SK-N-SH (cell line): ENCODE measurements around the gene NEK7. TPM values are rescaled to one million over a fixed set of nuclear protein-coding genes. Genes with fewer than 3 reads are reported as not detected.
A peak's percentile ranks its signal among the peaks of the same experiment; 100 is the strongest.

Experiments used
- CTCF ChIA-PET: fragments of 300-600, 350-600 bp; formaldehyde crosslinking; extraction: SDS; loops from one replicate; lab custom pipeline; 2021; lab: Yijun Ruan, JAX
- POLR2A ChIA-PET: fragments of 350-600 bp; sonication (Branson Sonifier 250); formaldehyde crosslinking; extraction: SDS; loops from one replicate; lab custom pipeline; 2020; ENCODE audit warnings: antibody characterized with exemption, inconsistent platforms; lab: Yijun Ruan, JAX
- DNase-seq: peaks from one replicate; pipeline ENCODE4 v3.0.0; 2012
- H2AFZ ChIP-seq: fragments of 200-600 bp; sonication (generic); 2 replicates; pipeline ENCODE4 v1.8.1; 2016; ENCODE audit warnings: antibody characterized with exemption, mild to moderate bottlenecking, low read depth
- H3F3A ChIP-seq: fragments of 200-600 bp; sonication (generic); replicated peaks from 2 replicates; pipeline ENCODE3; 2016; ENCODE audit warnings: antibody characterized with exemption, mild to moderate bottlenecking; ENCODE audit not compliant: insufficient read depth
- H3K27ac ChIP-seq, 2 experiments: fragments of 200-500 bp in 1 of 2; fragments of 200-600 bp in 1 of 2; sonication (Bioruptor generic) in 1 of 2; sonication (generic), shearing (Covaris generic) in 1 of 2; 2 replicates each; pipeline versions ENCODE4 v1.5.1 to v1.6.1; 2014 to 2016; ENCODE audit warnings: low read depth in 2 of 2, inconsistent platforms in 1 of 2, low read length in 1 of 2, mild to moderate bottlenecking in 1 of 2, mixed read lengths in 1 of 2
- H3K27me3 ChIP-seq: fragments of 200-600 bp; sonication (generic), shearing (Covaris generic); 2 replicates; pipeline ENCODE4 v1.6.1; 2016; ENCODE audit warnings: mixed run types; ENCODE audit not compliant: insufficient read depth
- H3K36me3 ChIP-seq, 2 experiments: fragments of 200-500 bp in 1 of 2; fragments of 200-600 bp in 1 of 2; sonication (Bioruptor generic) in 1 of 2; sonication (generic) in 1 of 2; replicated peaks in 1 of 2; 2 replicates each; pipeline versions ENCODE3 to v1.5.1; 2014 to 2016; ENCODE audit warnings: low read length in 1 of 2, mild to moderate bottlenecking in 1 of 2; ENCODE audit not compliant: insufficient read depth in 2 of 2, control insufficient read depth in 1 of 2
- H3K4me1 ChIP-seq, 2 experiments: fragments of 200-500 bp in 1 of 2; fragments of 200-600 bp in 1 of 2; sonication (Bioruptor generic) in 1 of 2; sonication (generic), shearing (Covaris generic) in 1 of 2; 2 replicates each; pipeline versions ENCODE4 v1.5.1 to v1.6.1; 2014 to 2016; ENCODE audit warnings: low read depth in 1 of 2, low read length in 1 of 2, mixed run types in 1 of 2; ENCODE audit not compliant: insufficient read depth in 2 of 2, control insufficient read depth in 1 of 2
- H3K4me2 ChIP-seq: fragments of 200-600 bp; sonication (generic), shearing (Covaris generic); 2 replicates; pipeline ENCODE4 v1.6.1; 2017; ENCODE audit warnings: mixed run types
- H3K4me3 ChIP-seq, 2 experiments: fragments of 200-500 bp in 1 of 2; fragments of 200-600 bp in 1 of 2; sonication (Bioruptor generic) in 1 of 2; sonication (generic), shearing (Covaris generic) in 1 of 2; 2 replicates each; pipeline versions ENCODE4 v1.5.1 to v1.8.1; 2014 to 2016; ENCODE audit warnings: low read depth in 2 of 2, inconsistent platforms in 1 of 2, low read length in 1 of 2, mild to moderate bottlenecking in 1 of 2, mixed read lengths in 1 of 2, moderate library complexity in 1 of 2
- H3K79me2 ChIP-seq: fragments of 200-600 bp; sonication (generic); 2 replicates; pipeline ENCODE4 v1.8.1; 2017; ENCODE audit warnings: mild to moderate bottlenecking; ENCODE audit not compliant: insufficient read depth
- H3K9ac ChIP-seq: fragments of 200-600 bp; sonication (generic); 2 replicates; pipeline ENCODE4 v1.6.1; 2017; ENCODE audit warnings: mixed run types
- H3K9me2 ChIP-seq: fragments of 200-600 bp; sonication (generic); 2 replicates; pipeline ENCODE4 v1.6.1; 2017; ENCODE audit warnings: mixed run types
- H3K9me3 ChIP-seq: fragments of 200-600 bp; sonication (generic); 2 replicates; pipeline ENCODE4 v1.6.1; 2017; ENCODE audit warnings: mixed run types, mild to moderate bottlenecking, moderate library complexity
- H4K20me1 ChIP-seq: fragments of 200-600 bp; sonication (generic); 2 replicates; pipeline ENCODE4 v1.6.1; 2017; ENCODE audit warnings: mild to moderate bottlenecking, mixed run types; ENCODE audit not compliant: insufficient read depth
- CHD2 ChIP-seq: fragments of 150-350 bp; IDR thresholded peaks from 2 replicates; pipeline ENCODE4 v1.6.1; 2018; ENCODE audit warnings: low read length; ENCODE audit not compliant: partially characterized antibody
- EP300 ChIP-seq, 2 experiments: IDR thresholded peaks; 2 replicates each; pipeline versions ENCODE4 v1.4.0 to v1.6.1; 2012; ENCODE audit warnings: borderline replicate concordance in 1 of 2, low read depth in 1 of 2, low read length in 1 of 2
- EZH2phosphoT487 ChIP-seq: fragments of 200-600 bp; sonication (generic); IDR thresholded peaks from 2 replicates; pipeline ENCODE4 v1.6.1; 2017; ENCODE audit warnings: low read depth, mixed run types, mild to moderate bottlenecking, antibody characterized with exemption, moderate library complexity, borderline replicate concordance
- FOXM1 ChIP-seq: IDR thresholded peaks from 2 replicates; pipeline ENCODE4 v1.4.0; 2012; ENCODE audit warnings: low read depth, mild to moderate bottlenecking
- NFIC ChIP-seq: IDR thresholded peaks from 2 replicates; pipeline ENCODE4 v1.4.0; 2012; ENCODE audit warnings: borderline replicate concordance
- NRF1 ChIP-seq: IDR thresholded peaks from 2 replicates; pipeline ENCODE4 v1.6.1; 2012; ENCODE audit warnings: low read depth, mild to moderate bottlenecking, low read length
- TCF12 ChIP-seq: IDR thresholded peaks from 2 replicates; pipeline ENCODE4 v1.4.0; 2012
- WGBS: methylation state at CpG from one replicate; pipeline ENCODE4 v1.1.6; 2017; ENCODE audit warnings: low lambda C conversion rate; 5-methylcytosine and 5-hydroxymethylcytosine counted together
- polyA plus RNA-seq, 3 experiments: library from polyadenylated mRNA; depleted of rRNA; stranded (reverse); fragments of >200 nt; gene quantifications; 2 replicates each; pipeline ENCODE4 v1.2.3, GENCODE V29; 2012
- TF ChIP-seq, protein P1 (sequence below): IDR thresholded peaks from 2 replicates; pipeline ENCODE4; 2012
- TF ChIP-seq, protein P2 (sequence below): IDR thresholded peaks from 2 replicates; pipeline ENCODE4 v1.6.1; 2012; ENCODE audit warnings: mild to moderate bottlenecking, low read depth, low read length, moderate library complexity
- TF ChIP-seq, protein P3 (sequence below): fragments of 150-350 bp; IDR thresholded peaks from 2 replicates; pipeline ENCODE4 v1.6.1; 2016; ENCODE audit warnings: mild to moderate bottlenecking, low read depth, low read length

NEK7 gene
- polyA plus RNA-seq, 1 of the 3 experiments (the other 2 are of a cell fraction), result 85.8 TPM

DNA sequence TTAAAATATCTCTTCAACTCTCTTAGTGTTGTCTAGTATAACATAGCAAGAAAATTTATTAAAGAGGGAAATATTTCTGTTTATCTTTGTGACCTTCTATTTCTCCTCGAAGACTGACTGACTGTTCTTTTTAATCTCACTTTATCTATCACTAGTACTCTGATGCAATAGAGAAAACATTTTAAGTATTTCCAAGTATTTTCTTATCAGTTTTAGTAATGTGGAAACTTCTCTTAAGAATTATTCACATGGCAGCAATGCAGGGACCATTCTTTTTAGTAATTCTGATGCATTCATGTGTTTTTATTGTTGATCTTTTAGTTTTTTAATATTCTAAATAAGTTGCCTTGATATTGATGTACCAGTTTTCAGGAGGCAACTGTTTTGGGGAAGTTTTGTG lies 115.7 kb downstream of the NEK7 start (continued):
- no peak for TF ChIP-seq NRF1

DNA sequence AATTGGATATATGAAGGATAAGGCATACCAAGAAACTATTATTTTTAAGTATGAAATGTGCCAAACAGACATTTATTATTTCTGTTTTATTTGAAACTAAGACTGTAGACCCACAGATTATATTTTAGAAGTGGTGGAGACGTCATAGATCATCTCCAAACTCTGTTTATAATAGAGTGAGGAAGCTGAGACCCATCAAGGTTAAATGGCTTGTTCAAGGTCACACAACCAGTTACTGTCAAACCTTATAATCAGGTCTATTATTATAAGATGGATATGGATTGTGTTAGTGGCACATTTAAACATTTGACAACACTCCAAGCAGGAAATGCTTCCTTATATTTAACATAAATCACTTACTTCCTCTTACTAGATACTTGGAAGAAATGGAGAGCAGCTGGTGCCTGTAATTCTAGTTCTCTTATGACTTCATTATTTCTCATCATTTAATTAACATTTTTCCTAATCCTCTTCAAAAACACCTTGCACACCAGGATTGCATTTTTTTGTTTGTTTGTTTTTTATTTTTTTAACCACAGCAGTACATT lies 117.0 kb downstream of the NEK7 start:
- ChIA-PET POLR2A (no interaction called here), CTCF (no interaction called here)
- peaks cover 71% of the 10 kb centered on the region for H3F3A ChIP-seq
- DNase-seq, result no peak
- H3K4me3 ChIP-seq, result no peak overlapping the region
- no peak overlapping the region for H2AFZ ChIP-seq
- H3K27ac ChIP-seq, result peak overlapping the region; percentile 68 to 79
- H3K4me2 ChIP-seq, result no peak overlapping the region
- no peaks in the 10 kb centered on the region for H3K9me2 ChIP-seq
- H3K9ac ChIP-seq, result no peak overlapping the region; the same call in 1 of the 2 replicates
- peaks cover 28 to 40% of the 10 kb centered on the region in 2 experiments for H3K36me3 ChIP-seq
- peaks cover 49 to 51% of the 10 kb centered on the region in 2 experiments; a peak in 3 of 4 replicates for H3K4me1 ChIP-seq
- peaks cover 95% of the 10 kb centered on the region for H3K79me2 ChIP-seq
- WGBS, result 83% methylated on average over 1 of the region's 1 CpG
- no peaks in the 10 kb centered on the region for H4K20me1 ChIP-seq
- no peaks in the 10 kb centered on the region for H3K9me3 ChIP-seq
- TF ChIP-seq EP300 (IDR thresholded peaks at IDR 0.05; ENCODE audit: borderline replicate concordance in 1 of 2, low read depth in 1 of 2, low read length in 1 of 2) (peak in 1 of 2 experiments; percentile 5; a peak in 1 of 4 replicates), FOXM1 (no peak), CHD2 (no peak), EZH2phosphoT487 (no peak), TCF12 (peak; percentile 47; the same call in 1 of the 2 replicates), NFIC (no peak; the same call in 1 of the 2 replicates)
- TF ChIP-seq, protein P1, sequence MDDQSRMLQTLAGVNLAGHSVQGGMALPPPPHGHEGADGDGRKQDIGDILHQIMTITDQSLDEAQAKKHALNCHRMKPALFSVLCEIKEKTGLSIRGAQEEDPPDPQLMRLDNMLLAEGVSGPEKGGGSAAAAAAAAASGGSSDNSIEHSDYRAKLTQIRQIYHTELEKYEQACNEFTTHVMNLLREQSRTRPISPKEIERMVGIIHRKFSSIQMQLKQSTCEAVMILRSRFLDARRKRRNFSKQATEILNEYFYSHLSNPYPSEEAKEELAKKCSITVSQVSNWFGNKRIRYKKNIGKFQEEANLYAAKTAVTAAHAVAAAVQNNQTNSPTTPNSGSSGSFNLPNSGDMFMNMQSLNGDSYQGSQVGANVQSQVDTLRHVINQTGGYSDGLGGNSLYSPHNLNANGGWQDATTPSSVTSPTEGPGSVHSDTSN, result peak; percentile 29; the same call in 1 of the 2 replicates
- TF ChIP-seq, protein P2, sequence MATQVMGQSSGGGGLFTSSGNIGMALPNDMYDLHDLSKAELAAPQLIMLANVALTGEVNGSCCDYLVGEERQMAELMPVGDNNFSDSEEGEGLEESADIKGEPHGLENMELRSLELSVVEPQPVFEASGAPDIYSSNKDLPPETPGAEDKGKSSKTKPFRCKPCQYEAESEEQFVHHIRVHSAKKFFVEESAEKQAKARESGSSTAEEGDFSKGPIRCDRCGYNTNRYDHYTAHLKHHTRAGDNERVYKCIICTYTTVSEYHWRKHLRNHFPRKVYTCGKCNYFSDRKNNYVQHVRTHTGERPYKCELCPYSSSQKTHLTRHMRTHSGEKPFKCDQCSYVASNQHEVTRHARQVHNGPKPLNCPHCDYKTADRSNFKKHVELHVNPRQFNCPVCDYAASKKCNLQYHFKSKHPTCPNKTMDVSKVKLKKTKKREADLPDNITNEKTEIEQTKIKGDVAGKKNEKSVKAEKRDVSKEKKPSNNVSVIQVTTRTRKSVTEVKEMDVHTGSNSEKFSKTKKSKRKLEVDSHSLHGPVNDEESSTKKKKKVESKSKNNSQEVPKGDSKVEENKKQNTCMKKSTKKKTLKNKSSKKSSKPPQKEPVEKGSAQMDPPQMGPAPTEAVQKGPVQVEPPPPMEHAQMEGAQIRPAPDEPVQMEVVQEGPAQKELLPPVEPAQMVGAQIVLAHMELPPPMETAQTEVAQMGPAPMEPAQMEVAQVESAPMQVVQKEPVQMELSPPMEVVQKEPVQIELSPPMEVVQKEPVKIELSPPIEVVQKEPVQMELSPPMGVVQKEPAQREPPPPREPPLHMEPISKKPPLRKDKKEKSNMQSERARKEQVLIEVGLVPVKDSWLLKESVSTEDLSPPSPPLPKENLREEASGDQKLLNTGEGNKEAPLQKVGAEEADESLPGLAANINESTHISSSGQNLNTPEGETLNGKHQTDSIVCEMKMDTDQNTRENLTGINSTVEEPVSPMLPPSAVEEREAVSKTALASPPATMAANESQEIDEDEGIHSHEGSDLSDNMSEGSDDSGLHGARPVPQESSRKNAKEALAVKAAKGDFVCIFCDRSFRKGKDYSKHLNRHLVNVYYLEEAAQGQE, result no peak
- TF ChIP-seq, protein P3, sequence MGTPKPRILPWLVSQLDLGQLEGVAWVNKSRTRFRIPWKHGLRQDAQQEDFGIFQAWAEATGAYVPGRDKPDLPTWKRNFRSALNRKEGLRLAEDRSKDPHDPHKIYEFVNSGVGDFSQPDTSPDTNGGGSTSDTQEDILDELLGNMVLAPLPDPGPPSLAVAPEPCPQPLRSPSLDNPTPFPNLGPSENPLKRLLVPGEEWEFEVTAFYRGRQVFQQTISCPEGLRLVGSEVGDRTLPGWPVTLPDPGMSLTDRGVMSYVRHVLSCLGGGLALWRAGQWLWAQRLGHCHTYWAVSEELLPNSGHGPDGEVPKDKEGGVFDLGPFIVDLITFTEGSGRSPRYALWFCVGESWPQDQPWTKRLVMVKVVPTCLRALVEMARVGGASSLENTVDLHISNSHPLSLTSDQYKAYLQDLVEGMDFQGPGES, result no peak
- no peaks in the 10 kb centered on the region for H3K27me3 ChIP-seq
